Hindlimb muscle (tissue), 1 donor: ENCODE data around the gene SHC4. TPM values are rescaled to one million over a fixed set of nuclear protein-coding genes. Genes with fewer than 3 reads are reported as not detected.
"Not testable (repeated sequence)": the region's sequence is repeated elsewhere in the genome, so short reads cannot be mapped to it uniquely, and the experiment has no call there.

Experiments used
- DNase-seq: peaks from one replicate; pipeline ENCODE4 v3.0.0-alpha.2; 2013
- polyA plus RNA-seq: library from polyadenylated mRNA; unstranded; fragments of 120-200 nt; gene quantifications from one replicate; pipeline ENCODE4 v1.2.1, GENCODE V29; 2013; ENCODE audit not compliant: insufficient read length

Gene SHC4
- polyA plus RNA-seq, 1 donor: 1.7 TPM

GRCh38 chr15:48922046-48922445, 41.7 kb downstream of the SHC4 start:
- DNase-seq: no peak

- DNase-seq: no peak
These were observed 47.0 kb downstream of the SHC4 start for GRCh38 chr15:48916721-48917120.

GRCh38 chr15:48915861-48916260, 47.9 kb downstream of the SHC4 start:
- no peak for DNase-seq

- DNase-seq: no peak
These were observed 49.0 kb downstream of the SHC4 start for GRCh38 chr15:48914717-48915116.

- DNase-seq: no peak
These were observed 50.6 kb downstream of the SHC4 start for GRCh38 chr15:48913141-48913540.

- not testable (repeated sequence) for DNase-seq
These were observed 53.2 kb downstream of the SHC4 start for GRCh38 chr15:48910554-48910953.

GRCh38 chr15:48909313-48909712, 54.4 kb downstream of the SHC4 start:
- not testable (repeated sequence) for DNase-seq

GRCh38 chr15:48905847-48906246, 57.9 kb downstream of the SHC4 start:
- DNase-seq: peak; percentile 16

- no peak for DNase-seq
These were observed 58.5 kb downstream of the SHC4 start for GRCh38 chr15:48905216-48905615.

- DNase-seq: no peak
These were observed 59.0 kb downstream of the SHC4 start for GRCh38 chr15:48904758-48905157.

GRCh38 chr15:48899793-48900192, 63.9 kb downstream of the SHC4 start:
- no peak for DNase-seq

- DNase-seq: no peak
These were observed 65.3 kb downstream of the SHC4 start for GRCh38 chr15:48898446-48898845.

- no peak for DNase-seq
These were observed 65.7 kb downstream of the SHC4 start for GRCh38 chr15:48898032-48898431.

- DNase-seq: peak; percentile 72
These were observed 66.6 kb downstream of the SHC4 start for GRCh38 chr15:48896869-48897814.

- DNase-seq: no peak
These were observed 70.4 kb downstream of the SHC4 start for GRCh38 chr15:48893311-48893710.

- no peak for DNase-seq
These were observed 72.4 kb downstream of the SHC4 start for GRCh38 chr15:48891232-48891765.

GRCh38 chr15:48890375-48890972, 73.2 kb downstream of the SHC4 start:
- DNase-seq: no peak

- no peak for DNase-seq
These were observed 73.8 kb downstream of the SHC4 start for GRCh38 chr15:48889925-48890324.

GRCh38 chr15:48888836-48889235, 74.9 kb downstream of the SHC4 start:
- peak; percentile 63 for DNase-seq

GRCh38 chr15:48888191-48888590, 75.5 kb downstream of the SHC4 start:
- no peak for DNase-seq

GRCh38 chr15:48887144-48887543, 76.6 kb downstream of the SHC4 start:
- DNase-seq: no peak

GRCh38 chr15:48883699-48884098, 80.0 kb downstream of the SHC4 start:
- DNase-seq: no peak

- no peak for DNase-seq
These were observed 83.6 kb downstream of the SHC4 start for GRCh38 chr15:48880070-48880634.
